Measurements from ENCODE around the gene SOCS1.
A peak's percentile ranks its signal among the peaks of the same experiment; 100 is the strongest.
"Not testable (repeated sequence)": the region's sequence is repeated elsewhere in the genome, so short reads cannot be mapped to it uniquely, and the experiment has no call there.

Gene SOCS1

GRCh38 chr16:11255737-11256660, at the start of gene SOCS1:
Gene SOCS1, minus strand, starts transcription at chr16:11256204. Its CDS starts 726 bp downstream, at chr16:11255478.
- peak; percentile 81 for DNase-seq (ENCODE audit: low read depth)

- no peak for DNase-seq (ENCODE audit: low read depth)
Observed at GRCh38 chr16:11303405-11304138, 47.6 kb upstream of the SOCS1 start.

GRCh38 chr16:11302977-11303376, 47.0 kb upstream of the SOCS1 start:
- no peak for DNase-seq (ENCODE audit: low read depth)

- DNase-seq (ENCODE audit: low read depth) = no peak
Observed at GRCh38 chr16:11301645-11302501, 45.9 kb upstream of the SOCS1 start.

- DNase-seq (ENCODE audit: low read depth) = no peak
Observed at GRCh38 chr16:11300560-11300892, 44.5 kb upstream of the SOCS1 start.

- no peak for DNase-seq (ENCODE audit: low read depth)
Observed at GRCh38 chr16:11299865-11300559, 44.0 kb upstream of the SOCS1 start.

- not testable (repeated sequence) for DNase-seq (ENCODE audit: low read depth)
Observed at GRCh38 chr16:11298950-11299547, 43.0 kb upstream of the SOCS1 start.

- DNase-seq (ENCODE audit: low read depth) = no peak
Observed at GRCh38 chr16:11298143-11298900, 42.3 kb upstream of the SOCS1 start.

GRCh38 chr16:11297492-11298142, 41.6 kb upstream of the SOCS1 start:
- DNase-seq (ENCODE audit: low read depth) = peak; percentile 54

- DNase-seq (ENCODE audit: low read depth) = no peak
Observed at GRCh38 chr16:11296706-11297491, 40.9 kb upstream of the SOCS1 start.

- no peak for DNase-seq (ENCODE audit: low read depth)
Observed at GRCh38 chr16:11296351-11296705, 40.3 kb upstream of the SOCS1 start.

- no peak for DNase-seq (ENCODE audit: low read depth)
Observed at GRCh38 chr16:11295672-11296071, 39.7 kb upstream of the SOCS1 start.

- DNase-seq (ENCODE audit: low read depth) = no peak
Observed at GRCh38 chr16:11292076-11292748, 36.2 kb upstream of the SOCS1 start.

GRCh38 chr16:11291091-11291703, 35.2 kb upstream of the SOCS1 start:
- no peak for DNase-seq (ENCODE audit: low read depth)

GRCh38 chr16:11290102-11290893, 34.3 kb upstream of the SOCS1 start:
- DNase-seq (ENCODE audit: low read depth) = no peak

- DNase-seq (ENCODE audit: low read depth) = not testable (repeated sequence)
Observed at GRCh38 chr16:11289696-11290095, 33.7 kb upstream of the SOCS1 start.

GRCh38 chr16:11289202-11289601, 33.2 kb upstream of the SOCS1 start:
- no peak for DNase-seq (ENCODE audit: low read depth)

Data from activated gamma-delta T cell treated with anti-CD3 and anti-CD28 coated beads, Interleukin-2, amount 50 U/mL, for 16 hours (primary cell).